Peyer's patch (tissue), 4 donors: ENCODE results near the gene B4GALT5. TPM values are rescaled to one million over a fixed set of nuclear protein-coding genes. Genes with fewer than 3 reads are reported as not detected.

Experiments
- DNase-seq, 3 donors: peaks; one replicate each; pipeline ENCODE4 v3.0.0-alpha.2; 2017 to 2019
- H3K27ac ChIP-seq, 4 donors: fragments of 200-600 bp; sonication (generic); one replicate each; pipeline ENCODE4 v1.5.1; 2016 to 2019
- H3K27me3 ChIP-seq, 2 donors: fragments of 200-600 bp; sonication (generic); one replicate each; pipeline ENCODE4 v1.5.1; 2019
- H3K36me3 ChIP-seq, 3 donors: fragments of 200-600 bp; sonication (generic); one replicate each; pipeline ENCODE4 v1.5.1; 2016 to 2019
- H3K4me1 ChIP-seq, 4 donors: fragments of 200-600 bp; sonication (generic); one replicate each; pipeline ENCODE4 v1.5.1; 2016 to 2019
- H3K4me3 ChIP-seq, 4 donors: fragments of 200-600 bp; sonication (generic); 1 replicate in 3 of 4; 2 replicates in 1 of 4; pipeline ENCODE4 v1.5.1; 2016 to 2019; ENCODE audit warnings: mild to moderate bottlenecking in 1 of 4
- H3K9me3 ChIP-seq, 4 donors: fragments of 200-600 bp; sonication (generic); one replicate each; pipeline ENCODE4 v1.5.1; 2016 to 2019; ENCODE audit warnings: mild to moderate bottlenecking in 1 of 4
- CTCF ChIP-seq, 6 experiments: fragments of 450-650 bp in 4 of 6; fragments of 200-600 bp in 2 of 6; sonication (generic) in 1 of 6; IDR thresholded peaks; one replicate each; pipeline ENCODE4 v1.5.1; 2017 to 2019; ENCODE audit warnings: antibody characterized with exemption in 6 of 6, mild to moderate bottlenecking in 3 of 6, moderate library complexity in 1 of 6
- POLR2A ChIP-seq, 2 donors: fragments of 450-650 bp; IDR thresholded peaks; one replicate each; pipeline ENCODE4 v1.5.1; 2017; ENCODE audit warnings: antibody characterized with exemption in 2 of 2, mild to moderate bottlenecking in 2 of 2, moderate library complexity in 2 of 2
- total RNA-seq, 4 donors: library from RNA; depleted of rRNA; stranded (reverse); fragments of >200 nt; gene quantifications; one replicate each; pipeline ENCODE4 v1.1.0, GENCODE V29; 2016

The B4GALT5 gene
- total RNA-seq, 4 donors from 2014 or later = 8.3 to 24.5 (median 19.3) TPM

- DNase-seq = peak in 2 of 3 donors; percentile 70 to 76
- TF ChIP-seq POLR2A (IDR thresholded peaks at IDR 0.05) = no peak
- TF ChIP-seq CTCF (IDR thresholded peaks at IDR 0.05) = no peak
- Histone ChIP-seq H3K27ac (peak overlapping the region in 3 of 4 donors; percentile 7 to 33 (median 15)), H3K4me3 (no peak overlapping the region), H3K36me3 (no peaks in the 10 kb centered on the region), H3K27me3 (no peaks in the 10 kb centered on the region), H3K4me1 (peaks cover 0 to 78% (median 0%) of the 10 kb centered on the region in 4 donors), H3K9me3 (no peaks in the 10 kb centered on the region)
These were observed 16.6 kb downstream of the B4GALT5 start for GRCh38 chr20:49697071-49697470.

GRCh38 chr20:49696594-49696993 is 17.1 kb downstream of the B4GALT5 start:
- H3K27ac ChIP-seq = peak overlapping the region in 2 of 4 donors; percentile 15 to 33
- no peaks in the 10 kb centered on the region for H3K36me3 ChIP-seq
- H3K9me3 ChIP-seq = no peaks in the 10 kb centered on the region
- TF ChIP-seq CTCF (IDR thresholded peaks at IDR 0.05) (no peak), POLR2A (IDR thresholded peaks at IDR 0.05) (no peak)
- no peak overlapping the region for H3K4me3 ChIP-seq
- H3K4me1 ChIP-seq = peaks cover 0 to 80% (median 0%) of the 10 kb centered on the region in 4 donors
- DNase-seq = no peak
- no peaks in the 10 kb centered on the region for H3K27me3 ChIP-seq

- Histone ChIP-seq H3K4me3 (no peak overlapping the region), H3K9me3 (no peaks in the 10 kb centered on the region), H3K4me1 (peaks cover 0 to 80% (median 0%) of the 10 kb centered on the region in 4 donors), H3K27ac (no peak overlapping the region), H3K36me3 (no peaks in the 10 kb centered on the region), H3K27me3 (no peaks in the 10 kb centered on the region)
- TF ChIP-seq POLR2A (IDR thresholded peaks at IDR 0.05) (no peak), CTCF (IDR thresholded peaks at IDR 0.05) (no peak)
- DNase-seq = no peak
These were observed 17.8 kb downstream of the B4GALT5 start for GRCh38 chr20:49695830-49696229.

- Histone ChIP-seq H3K4me1 (peaks cover 0 to 80% (median 0%) of the 10 kb centered on the region in 4 donors), H3K9me3 (no peaks in the 10 kb centered on the region), H3K4me3 (no peak overlapping the region), H3K27me3 (no peaks in the 10 kb centered on the region), H3K27ac (no peak overlapping the region), H3K36me3 (no peaks in the 10 kb centered on the region)
- DNase-seq = no peak
- TF ChIP-seq CTCF (IDR thresholded peaks at IDR 0.05) = no peak
- TF ChIP-seq POLR2A (IDR thresholded peaks at IDR 0.05) = no peak
These were observed 19.1 kb downstream of the B4GALT5 start for GRCh38 chr20:49694450-49695071.

GRCh38 chr20:49693435-49694171 is 20.1 kb downstream of the B4GALT5 start:
- Histone ChIP-seq H3K27ac (no peak overlapping the region), H3K27me3 (no peaks in the 10 kb centered on the region), H3K4me1 (peaks cover 0 to 75% (median 0%) of the 10 kb centered on the region in 4 donors), H3K4me3 (no peak overlapping the region), H3K36me3 (no peaks in the 10 kb centered on the region), H3K9me3 (no peaks in the 10 kb centered on the region)
- TF ChIP-seq POLR2A (IDR thresholded peaks at IDR 0.05) = no peak
- no peak for TF ChIP-seq CTCF (IDR thresholded peaks at IDR 0.05)
- DNase-seq = no peak
